Activated CD8-positive, alpha-beta memory T cell treated with anti-CD3 and anti-CD28 coated beads, Interleukin-2, amount 50 U/mL, for 24 hours (primary cell): ENCODE measurements around the gene TEKT2.

Experiments
- DNase-seq: peaks from one replicate; pipeline ENCODE4 v3.0.0-alpha.2; 2020; ENCODE audit errors: extremely low read depth

The TEKT2 gene

DNA sequence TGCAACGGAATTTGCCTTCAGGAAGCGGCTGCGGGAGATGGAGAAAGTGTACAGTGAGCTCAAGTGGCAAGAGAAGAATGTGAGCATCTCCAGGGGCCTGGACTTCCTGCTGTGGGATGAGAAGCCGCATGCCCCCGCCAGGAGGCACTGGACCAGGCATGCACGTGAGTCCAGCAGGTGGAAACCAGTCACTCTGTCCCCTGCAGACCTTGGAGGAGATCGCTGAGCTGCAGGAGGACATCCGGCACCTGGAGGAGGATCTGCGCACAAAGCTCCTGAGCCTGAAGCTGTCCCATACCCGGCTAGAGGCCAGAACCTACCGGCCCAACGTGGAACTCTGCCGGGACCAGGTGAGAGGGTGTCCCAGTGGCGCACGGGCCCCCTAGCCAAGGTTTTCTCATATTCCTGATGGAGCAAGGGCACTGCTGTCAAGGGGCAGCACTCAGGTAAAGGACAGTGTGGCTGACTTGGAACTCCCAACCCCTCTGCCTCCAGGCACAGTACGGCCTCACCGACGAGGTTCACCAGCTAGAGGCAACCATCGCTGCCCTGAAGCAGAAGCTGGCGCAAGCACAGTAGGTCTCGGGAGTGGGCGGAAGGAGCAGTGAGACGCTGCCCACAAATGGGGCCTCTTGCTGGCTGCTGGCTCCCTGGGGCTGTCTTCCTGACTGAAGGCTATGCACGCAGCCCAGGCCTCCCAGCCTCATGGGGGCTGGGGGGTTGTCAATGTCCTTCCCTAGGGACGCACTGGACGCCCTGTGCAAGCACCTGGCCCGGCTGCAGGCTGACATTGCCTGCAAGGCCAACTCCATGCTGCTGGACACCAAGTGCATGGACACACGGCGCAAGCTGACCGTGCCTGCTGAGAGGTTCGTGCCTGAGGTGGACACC is 3.6 kb downstream of the TEKT2 start:
- DNase-seq, result no peak

DNA sequence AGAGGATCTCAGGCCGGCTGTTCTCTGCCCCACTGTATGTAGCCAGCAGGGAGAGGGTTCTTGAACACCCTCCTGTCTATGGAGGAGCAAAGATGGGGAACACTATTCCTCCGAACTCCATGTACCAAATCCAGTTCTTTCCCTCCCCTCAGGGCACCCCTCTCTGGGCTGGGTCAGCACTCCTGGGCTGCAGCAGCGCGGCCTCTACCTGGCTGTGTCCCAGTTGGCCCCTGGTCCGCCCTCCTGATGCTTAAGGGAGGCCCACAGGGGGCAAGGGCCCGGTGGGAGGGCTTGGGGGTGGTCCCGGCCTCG is 4.3 kb downstream of the TEKT2 start:
- DNase-seq, result no peak

DNA sequence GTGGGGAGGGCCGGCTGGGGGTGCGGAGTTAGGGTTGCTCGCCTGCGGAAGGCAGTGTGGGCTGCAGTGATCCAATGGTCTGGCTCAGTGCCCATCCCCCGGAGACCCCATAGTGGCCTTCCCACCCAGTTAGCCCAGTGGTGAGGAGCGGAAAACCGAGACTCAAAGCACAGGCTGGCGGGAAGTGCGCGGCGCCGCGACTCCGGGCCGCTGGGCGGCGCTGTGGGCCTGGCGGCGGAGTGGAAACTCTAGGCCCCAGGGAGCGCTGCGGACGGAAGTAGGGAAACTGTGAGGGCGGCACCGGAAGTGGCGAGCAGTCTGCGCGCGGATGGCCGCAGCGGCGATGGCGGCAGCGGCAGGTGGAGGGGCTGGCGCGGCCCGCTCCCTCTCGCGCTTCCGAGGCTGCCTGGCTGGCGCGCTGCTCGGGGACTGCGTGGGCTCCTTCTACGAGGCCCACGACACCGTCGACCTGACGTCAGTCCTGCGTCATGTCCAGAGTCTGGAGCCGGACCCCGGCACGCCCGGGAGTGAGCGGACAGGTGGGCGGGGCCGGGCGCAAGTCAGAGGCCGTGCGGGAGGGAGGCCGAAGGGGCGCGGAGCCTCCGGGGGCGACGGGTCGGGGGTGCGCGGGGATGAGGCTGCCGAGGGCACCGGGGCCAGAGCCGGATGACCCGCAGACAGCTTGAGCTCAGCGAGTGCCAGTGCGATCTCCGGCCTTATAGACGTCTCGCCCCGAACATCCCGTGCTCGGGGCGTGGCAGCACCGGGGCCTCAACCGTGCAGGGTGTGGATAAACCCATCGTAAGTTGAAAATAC is 4.9 kb downstream of the TEKT2 start, which contains the start of gene ADPRS:
ADPRS (plus strand) TSS at position 316 of the 816 bp plus-strand sequence; CDS start at position 329, 13 bp downstream.
- peak; percentile 73 for DNase-seq

DNA sequence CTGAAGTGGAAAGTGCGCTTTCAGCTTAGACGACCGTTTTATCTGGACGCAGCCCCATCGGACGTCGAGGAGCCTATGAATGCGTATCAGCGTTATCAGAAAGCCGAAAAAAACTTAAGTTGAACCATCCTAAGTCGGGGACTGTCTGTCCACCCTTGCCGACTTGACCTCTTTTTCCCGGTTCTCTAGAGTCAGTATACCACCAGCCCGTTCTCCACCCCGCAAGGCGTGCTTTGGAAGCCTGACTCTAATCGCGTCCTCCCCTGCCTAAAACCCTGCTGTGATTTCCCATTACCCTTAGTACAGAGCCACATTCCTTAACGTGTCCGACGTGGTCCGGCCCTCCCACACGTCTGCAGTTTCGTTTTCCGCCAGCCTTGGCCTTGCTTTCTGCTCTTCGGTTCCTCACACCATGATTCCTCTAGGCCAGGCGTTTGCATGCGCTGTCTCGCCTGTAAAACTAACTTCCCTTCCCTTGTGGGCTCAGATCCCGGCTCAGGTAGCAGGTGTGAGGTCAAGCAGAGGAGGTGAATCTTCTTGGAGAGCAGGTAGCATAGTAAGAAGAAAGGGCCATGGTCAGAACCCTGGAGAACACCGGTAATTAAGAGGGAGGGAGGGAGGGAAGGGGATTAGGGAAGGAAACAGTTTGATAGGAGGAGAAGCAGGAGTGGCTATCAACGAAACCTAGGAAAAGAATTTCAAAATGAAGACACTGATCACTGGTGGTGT is 5.7 kb downstream of the TEKT2 start:
- DNase-seq, result no peak

DNA sequence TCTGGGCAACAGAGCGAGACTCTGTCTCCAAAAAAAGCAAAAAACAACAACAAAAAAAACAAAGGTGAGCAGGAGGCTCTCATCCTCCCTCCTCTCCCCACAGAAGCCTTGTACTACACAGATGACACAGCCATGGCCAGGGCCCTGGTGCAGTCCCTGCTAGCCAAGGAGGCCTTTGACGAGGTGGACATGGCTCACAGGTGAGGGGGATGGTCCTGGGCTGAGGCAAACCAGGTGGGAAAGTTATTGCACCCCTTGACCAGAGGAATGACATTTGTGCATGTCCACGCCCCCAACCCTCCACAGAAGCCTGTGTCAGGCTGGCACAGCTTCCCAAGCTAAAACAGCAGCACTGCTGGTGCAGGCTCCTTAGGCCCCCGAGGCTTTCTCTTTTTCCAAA is 7.2 kb downstream of the TEKT2 start:
- DNase-seq, result no peak

DNA sequence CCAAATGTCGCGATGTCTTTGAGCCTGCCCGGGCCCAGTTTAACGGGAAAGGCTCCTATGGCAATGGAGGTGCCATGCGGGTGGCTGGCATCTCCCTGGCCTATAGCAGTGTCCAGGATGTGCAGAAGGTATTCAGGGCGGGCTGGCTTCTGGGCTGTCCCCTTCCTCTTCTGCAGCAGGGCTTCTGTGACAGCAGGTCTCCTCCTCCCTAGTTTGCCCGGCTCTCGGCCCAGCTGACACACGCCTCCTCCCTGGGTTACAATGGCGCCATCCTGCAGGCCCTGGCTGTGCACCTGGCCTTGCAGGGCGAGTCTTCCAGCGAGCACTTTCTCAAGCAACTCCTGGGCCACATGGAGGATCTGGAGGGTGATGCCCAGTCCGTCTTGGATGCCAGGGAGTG is 7.8 kb downstream of the TEKT2 start:
- DNase-seq, result no peak

DNA sequence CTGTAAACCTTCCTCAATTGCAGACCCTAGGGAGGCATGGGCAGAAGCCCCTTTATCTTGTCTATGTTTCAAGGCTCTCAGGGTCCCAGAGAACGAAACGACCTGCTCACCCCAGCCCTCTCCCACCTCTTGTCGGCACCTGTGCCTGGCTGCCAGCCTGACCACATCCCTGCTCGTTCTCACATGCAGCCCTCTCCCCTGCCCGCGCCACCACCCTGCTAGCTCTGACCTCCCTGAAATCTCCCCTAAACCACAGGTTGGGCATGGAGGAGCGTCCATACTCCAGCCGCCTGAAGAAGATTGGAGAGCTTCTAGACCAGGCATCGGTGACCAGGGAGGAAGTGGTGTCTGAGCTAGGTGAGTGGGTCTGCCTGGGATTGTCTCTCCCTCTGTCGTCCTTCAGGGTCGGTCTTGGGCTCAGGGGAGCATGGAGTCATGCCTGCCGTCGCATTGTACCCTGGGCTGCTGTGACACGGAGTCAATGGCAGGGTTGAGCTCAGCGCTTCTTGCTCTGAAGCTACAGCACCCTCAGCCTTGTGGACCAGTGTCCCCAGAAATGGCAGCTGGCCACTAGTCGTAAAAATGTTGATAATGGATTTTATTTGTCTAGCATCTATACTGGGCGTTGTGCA is 8.4 kb downstream of the TEKT2 start:
- no peak for DNase-seq

DNA sequence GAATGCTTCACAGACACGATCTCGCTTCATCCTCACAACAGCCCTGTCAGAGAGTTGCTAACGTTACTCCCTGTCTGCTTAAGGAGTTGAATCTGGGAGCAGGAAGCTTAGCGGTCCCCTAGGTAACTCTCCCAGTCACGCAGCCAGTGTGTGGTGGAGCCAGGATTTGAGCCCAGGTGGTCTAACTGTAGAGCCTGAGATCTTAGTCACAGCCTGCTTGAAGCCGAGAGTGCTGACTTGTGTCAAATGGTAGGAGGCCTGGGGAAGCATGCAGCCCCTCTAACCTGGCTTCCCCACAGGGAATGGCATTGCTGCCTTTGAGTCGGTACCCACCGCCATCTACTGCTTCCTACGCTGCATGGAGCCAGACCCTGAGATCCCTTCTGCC is 8.9 kb downstream of the TEKT2 start:
- no peak for DNase-seq

DNA sequence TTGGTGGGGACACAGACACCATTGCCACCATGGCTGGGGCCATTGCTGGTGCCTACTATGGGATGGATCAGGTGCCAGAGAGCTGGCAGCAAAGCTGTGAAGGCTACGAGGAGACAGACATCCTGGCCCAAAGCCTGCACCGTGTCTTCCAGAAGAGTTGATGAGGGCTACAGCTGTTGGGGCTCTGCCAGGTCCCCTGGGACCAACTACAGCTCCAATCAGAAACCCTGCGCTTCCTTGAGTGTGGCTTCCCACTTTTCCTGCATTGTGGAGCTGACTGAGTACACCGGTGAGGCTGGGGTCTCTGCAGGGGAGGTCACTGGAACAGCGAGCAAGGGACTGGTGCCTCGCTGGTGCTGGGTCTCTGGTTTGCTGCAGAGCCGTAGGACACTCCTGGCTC is 9.3 kb downstream of the TEKT2 start:
- DNase-seq, result no peak

DNA sequence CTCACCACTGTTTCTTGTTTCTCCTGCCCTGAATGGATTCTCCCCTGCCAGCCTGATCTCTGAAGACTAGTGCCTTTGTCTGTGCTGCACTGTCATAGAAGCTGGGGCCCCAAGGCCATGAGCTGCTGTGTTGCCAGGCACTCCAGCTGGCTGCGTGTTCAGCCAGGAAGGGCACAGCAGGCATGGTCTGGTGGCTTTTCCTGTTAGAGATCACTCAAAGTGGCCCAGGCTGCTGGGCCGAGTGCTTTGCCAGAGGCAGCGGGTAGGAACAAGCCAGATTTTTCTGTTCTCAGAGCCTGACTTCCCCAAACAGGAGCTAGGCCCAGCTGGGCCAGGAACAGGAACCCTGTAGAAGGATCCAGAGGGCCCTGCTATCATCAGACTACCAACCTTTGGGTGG is 10.0 kb downstream of the TEKT2 start:
- no peak for DNase-seq

DNA sequence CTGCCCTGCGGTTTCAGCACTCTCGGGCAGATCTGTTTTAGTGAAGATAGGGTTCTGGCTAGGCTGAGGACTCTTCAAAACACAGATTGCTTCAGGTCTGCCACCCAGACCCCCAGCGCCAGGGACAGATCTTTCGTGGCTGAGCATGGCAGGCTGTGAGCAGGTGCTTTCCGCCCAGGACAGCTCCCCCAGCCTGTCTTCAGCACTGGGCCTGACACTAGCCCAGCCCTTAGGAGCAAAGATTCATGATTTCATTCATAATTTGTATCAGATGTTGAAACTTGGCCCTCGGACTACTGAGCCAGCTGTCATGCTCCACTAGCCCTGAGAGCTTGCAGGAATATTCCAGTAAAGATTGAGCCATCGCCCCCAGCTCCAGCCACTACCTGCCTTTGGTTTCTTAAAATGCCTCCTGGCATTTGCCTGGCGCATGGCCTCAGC is 10.7 kb downstream of the TEKT2 start:
- DNase-seq, result no peak

DNA sequence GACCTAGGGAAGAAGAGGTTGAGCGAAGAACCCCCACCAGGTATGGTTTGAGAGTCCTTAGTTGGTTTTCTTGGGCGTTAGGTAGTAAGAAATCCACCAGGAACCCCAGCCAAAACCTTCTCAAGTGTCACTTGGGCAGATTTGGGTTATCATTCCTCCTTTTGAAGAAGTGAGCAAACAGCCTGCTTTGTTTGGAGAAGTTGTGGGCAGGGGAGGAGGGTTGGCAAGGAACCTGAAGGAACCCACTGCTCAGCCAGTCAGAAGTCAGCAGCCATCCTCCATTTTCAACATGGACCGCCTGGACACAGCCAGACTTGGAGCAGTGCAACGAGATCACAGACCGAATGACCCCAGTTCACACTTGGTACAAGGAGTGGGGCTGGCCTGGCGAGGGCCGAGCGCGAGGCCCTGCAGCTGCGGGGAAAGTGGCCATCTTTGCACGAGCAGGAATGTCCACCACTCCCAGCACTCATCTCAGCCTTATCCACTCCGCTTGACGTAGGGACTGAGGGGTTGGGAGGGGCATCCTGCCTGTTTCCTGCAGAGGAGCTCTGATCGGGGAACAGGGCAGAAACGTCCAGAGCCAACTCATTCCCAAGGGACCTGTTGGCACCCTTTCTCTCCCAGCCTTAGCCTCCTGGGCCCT is 12.0 kb downstream of the TEKT2 start:
- no peak for DNase-seq

DNA sequence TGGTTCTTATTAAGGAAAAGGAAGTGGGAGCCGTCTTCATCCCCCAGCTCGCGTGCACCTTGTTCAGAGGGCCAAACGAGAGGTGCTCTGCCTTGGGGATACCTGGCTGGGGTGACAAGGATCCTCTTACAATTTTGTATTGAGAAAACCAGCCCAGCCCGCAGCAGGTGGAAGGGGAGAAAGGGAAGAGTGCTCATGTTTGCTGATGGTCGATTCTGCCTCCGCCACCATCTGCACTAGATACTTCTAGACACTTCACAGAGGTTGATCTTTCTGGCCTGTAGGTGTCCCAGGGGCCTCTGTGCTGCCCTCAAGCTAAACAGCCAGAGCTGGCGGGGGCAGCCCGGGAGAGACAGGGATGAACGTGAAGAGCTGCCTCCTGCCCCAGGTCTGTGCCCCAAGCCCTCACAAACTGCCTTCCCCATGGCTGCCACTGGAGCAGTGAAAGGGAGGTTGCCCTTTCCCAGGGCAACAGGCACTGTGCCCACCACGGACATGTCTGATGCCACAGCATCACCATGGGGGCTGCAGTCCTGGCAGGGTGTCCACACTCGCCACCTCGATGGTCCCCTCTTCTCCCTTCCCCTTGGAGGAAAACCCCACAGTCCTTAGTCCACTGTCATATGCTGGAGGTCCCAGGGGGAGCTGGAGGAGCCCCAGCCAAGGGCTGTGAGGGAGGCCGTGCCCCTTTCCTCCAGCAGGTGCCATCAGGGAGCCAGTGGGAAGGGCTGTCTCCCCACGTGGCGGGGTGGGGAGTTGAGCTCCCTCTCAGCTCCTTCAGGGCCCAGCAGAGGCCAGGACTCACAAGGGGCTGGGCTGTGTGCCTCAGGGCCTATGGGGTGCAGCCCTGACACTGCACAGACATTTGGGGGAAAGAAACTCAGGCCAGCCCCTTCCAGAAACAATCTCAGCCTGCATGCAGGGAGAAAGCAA is 12.9 kb downstream of the TEKT2 start:
- no peak for DNase-seq

DNA sequence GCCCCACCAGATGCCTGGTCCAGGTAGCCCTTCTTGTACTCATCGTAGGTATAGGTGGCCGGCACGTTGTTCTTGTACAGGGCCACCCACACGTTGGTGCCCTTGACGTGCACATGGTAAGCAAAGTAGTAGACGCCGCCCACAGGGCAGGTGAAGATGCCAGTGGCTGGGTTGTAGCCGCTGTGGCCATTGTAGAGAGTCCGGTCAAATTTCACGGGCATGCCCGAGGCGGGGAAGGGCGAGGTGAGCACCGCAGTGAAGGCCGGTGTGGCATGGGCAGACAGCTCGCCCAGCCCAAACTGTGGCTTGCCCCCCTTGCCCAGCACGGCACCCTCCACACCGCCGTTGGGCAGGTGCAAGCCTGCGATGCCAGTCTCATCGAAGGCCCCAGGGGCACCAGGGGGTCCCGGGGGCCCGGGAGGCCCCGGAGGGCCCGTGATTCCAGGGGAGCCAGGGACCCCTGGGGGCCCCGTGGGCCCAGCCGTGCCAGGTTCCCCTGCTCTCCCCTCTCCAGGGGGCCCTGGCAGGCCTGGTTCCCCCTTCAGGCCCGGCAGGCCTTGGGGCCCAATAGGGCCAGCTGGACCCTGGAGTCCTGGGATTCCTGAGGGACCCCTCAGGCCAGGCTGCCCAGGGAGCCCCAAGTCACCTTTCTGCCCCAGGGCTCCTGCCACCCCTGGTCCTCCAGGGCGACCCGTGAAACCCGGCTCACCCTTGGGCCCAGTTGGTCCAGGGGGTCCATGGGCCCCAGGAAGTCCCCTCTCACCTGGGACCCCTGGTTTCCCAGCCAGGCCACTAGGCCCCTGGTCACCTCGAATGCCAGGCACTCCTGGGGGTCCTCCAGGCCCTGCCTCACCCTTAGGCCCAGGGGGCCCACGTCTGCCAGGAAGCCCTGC is 14.0 kb downstream of the TEKT2 start:
- DNase-seq, result no peak

DNA sequence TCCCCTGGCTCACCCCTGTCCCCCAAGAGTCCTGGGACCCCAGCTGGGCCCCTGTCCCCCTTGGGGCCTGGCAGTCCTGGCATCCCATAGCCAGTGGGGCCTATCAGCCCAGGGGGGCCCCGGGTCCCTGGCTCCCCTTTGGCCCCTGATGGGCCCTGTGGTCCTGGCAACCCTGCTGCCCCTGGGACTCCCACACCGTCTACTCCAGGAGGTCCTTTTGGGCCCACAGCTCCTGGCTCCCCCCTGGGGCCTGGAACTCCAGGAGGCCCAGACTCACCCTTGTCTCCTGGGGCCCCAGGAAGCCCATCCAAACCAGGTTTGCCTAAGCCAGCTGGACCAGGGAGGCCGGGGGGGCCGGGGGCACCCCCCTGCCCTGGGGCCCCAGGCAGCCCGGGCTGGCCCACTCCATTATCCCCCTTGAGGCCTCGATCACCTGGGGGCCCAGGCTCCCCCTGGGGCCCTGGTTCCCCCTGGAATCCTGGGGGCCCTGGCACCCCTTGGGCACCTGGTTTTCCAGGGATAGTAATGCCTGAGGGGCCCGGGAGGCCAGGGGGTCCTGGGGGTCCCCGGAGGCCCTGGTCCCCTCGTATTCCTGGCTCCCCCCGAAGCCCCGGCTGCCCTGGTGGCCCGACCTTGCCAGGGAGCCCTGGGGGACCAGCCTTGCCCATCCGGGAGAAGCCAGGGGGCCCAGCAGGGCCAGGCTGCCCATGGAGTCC is 14.9 kb downstream of the TEKT2 start:
- no peak for DNase-seq

DNA sequence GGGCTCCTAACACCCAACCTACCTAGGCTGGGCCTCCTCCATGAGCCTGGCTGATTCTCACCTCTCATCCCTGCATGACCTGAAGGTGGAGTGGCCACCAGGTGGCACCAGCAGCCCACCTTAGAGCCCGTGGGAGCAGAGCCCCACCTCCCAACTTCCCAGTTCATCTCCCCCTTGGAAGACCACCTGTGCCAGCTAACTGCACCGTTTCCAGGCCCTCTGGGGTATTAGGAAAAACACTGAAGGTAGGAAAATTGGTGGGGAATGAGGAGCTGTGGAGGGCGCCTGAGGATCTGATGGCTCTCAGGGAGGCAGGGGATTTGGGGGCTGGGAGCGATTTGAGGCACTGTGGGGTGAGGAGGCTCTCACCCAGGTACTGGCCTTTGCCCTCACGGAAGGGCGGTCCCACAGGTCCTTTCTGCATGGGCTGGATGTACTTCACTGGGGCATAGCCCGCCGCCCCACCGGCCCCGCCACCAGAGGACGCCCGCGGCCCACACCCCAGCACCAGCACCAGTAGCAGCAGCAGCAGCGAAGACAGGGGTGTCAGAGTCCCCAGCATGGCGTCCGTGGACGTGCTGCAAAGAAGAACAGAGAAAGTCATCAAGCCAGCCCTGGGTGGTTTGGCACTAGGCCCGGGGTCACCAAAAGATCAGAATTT is 15.9 kb downstream of the TEKT2 start:
- peak; percentile 43 for DNase-seq

DNA sequence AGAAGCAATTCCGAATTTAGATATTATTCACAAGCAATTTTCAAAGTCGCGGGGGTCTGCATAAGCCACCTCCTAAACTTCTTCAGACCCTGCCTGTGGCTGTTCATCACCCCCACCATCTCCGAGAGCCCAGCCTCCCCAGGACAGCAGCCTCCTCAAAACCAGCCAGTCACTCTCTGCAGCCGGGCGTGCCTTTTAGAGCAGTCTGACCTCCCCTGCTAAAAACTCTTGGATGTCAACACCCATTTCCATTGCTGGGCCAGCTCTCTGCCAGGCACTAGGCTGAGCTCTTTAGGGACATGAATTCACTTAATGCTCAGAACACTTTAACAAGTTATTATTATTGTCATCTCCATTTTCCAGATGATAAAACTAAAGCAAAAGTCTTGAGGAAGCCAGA is 16.5 kb downstream of the TEKT2 start:
- no peak for DNase-seq

DNA sequence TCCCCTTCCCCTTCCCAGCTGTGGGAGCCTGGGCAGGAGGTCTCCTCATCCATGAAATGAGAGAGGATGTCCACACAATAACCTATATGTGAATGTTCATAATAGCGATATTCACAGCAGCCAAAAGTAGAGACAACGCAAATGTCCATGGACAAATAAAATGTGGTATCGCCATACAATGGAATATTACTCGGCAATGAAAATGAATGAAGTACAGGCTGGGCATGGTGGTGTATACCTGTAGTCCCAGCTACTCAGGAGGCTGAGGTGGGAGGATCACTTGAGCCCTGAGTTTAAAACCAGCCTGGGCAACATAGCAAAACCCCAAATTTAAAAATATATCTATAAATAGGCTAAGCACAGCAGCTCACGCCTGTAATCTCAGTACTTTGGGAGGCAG is 17.7 kb downstream of the TEKT2 start:
- no peak for DNase-seq
